Sigmoid colon (tissue), 7 donors: ENCODE data around the gene FZR1. TPM values are rescaled to one million over a fixed set of nuclear protein-coding genes. Genes with fewer than 3 reads are reported as not detected.
A peak's percentile ranks its signal among the peaks of the same experiment; 100 is the strongest.

Source experiments
- DNase-seq: peaks from one replicate; pipeline ENCODE4 v3.0.0-alpha.2; 2019
- H3K27ac ChIP-seq, 4 donors: fragments of 200-600 bp; sonication (generic); one replicate each; pipeline ENCODE4 v1.5.1; 2016 to 2019; ENCODE audit warnings: mild to moderate bottlenecking in 1 of 4
- H3K27me3 ChIP-seq, 3 donors: fragments of 200-600 bp; sonication (generic); one replicate each; pipeline ENCODE4 v1.5.1; 2019; ENCODE audit warnings: mild to moderate bottlenecking in 1 of 3
- H3K36me3 ChIP-seq, 4 donors: fragments of 200-600 bp; sonication (generic); one replicate each; pipeline ENCODE4 v1.5.1; 2016 to 2019
- H3K4me1 ChIP-seq, 4 donors: fragments of 200-600 bp; sonication (generic); one replicate each; pipeline ENCODE4 v1.5.1; 2017 to 2019
- H3K4me3 ChIP-seq, 4 donors: fragments of 200-600 bp; sonication (generic); one replicate each; pipeline ENCODE4 v1.5.1; 2017 to 2019; ENCODE audit warnings: mild to moderate bottlenecking in 2 of 4, moderate library complexity in 1 of 4
- H3K9me3 ChIP-seq, 4 donors: fragments of 200-600 bp in 3 of 4; sonication (generic) in 3 of 4; one replicate each; pipeline versions ENCODE4 v1.5.1 to v1.6.1; 2013 to 2019
- EP300 ChIP-seq, 4 donors: sonication (generic); formaldehyde crosslinking; IDR thresholded peaks; one replicate each; pipeline ENCODE4 v1.6.1; 2017; ENCODE audit warnings: antibody characterized with exemption in 4 of 4
- POLR2A ChIP-seq, 2 donors: fragments of 450-650 bp; IDR thresholded peaks; one replicate each; pipeline ENCODE4 v1.6.1; 2016; ENCODE audit warnings: antibody characterized with exemption in 2 of 2, mild to moderate bottlenecking in 2 of 2, moderate library complexity in 2 of 2
- POLR2AphosphoS5 ChIP-seq, 4 donors: sonication (generic); formaldehyde crosslinking; IDR thresholded peaks; one replicate each; pipeline ENCODE4 v1.6.1; 2017; ENCODE audit warnings: antibody characterized with exemption in 4 of 4
- WGBS, 2 donors: extraction: QIAGEN DNeasy Blood & Tissue Kit; methylation state at CpG; one replicate each; pipeline ENCODE4 v1.1.7; 2013; 5-methylcytosine and 5-hydroxymethylcytosine counted together
- intact Hi-C: fragments of 100-400 bp; cut with DNase I; formaldehyde crosslinking; loops from one replicate; pipeline ENCODE4 v1.15.1; 2023
- polyA plus RNA-seq, 3 donors: library from polyadenylated mRNA; stranded (reverse); fragments of 200-250 nt; gene quantifications; one replicate each; pipeline ENCODE4 v1.2.3, GENCODE V29; 2013
- total RNA-seq, 4 donors: library from RNA; depleted of rRNA; stranded (reverse); fragments of >200 nt; gene quantifications; one replicate each; pipeline ENCODE4 v1.1.0, GENCODE V29; 2016
- TF ChIP-seq, protein P1 (sequence below), 4 experiments: fragments of 450-650 bp in 3 of 4; fragments of 200-600 bp in 1 of 4; IDR thresholded peaks; one replicate each; pipeline ENCODE4 v1.5.1; 2016 to 2019; ENCODE audit warnings: antibody characterized with exemption in 4 of 4, mild to moderate bottlenecking in 3 of 4, moderate library complexity in 2 of 4
- donor health status: healthy with polysubstance abuse.
- donor health status: Bipolar disorder and iron deficiency.
- donor health status: healthy.

The FZR1 gene
- total and polyA plus RNA-seq, 7 donors = 11.4 to 44.6 (median 18.1) TPM

DNA sequence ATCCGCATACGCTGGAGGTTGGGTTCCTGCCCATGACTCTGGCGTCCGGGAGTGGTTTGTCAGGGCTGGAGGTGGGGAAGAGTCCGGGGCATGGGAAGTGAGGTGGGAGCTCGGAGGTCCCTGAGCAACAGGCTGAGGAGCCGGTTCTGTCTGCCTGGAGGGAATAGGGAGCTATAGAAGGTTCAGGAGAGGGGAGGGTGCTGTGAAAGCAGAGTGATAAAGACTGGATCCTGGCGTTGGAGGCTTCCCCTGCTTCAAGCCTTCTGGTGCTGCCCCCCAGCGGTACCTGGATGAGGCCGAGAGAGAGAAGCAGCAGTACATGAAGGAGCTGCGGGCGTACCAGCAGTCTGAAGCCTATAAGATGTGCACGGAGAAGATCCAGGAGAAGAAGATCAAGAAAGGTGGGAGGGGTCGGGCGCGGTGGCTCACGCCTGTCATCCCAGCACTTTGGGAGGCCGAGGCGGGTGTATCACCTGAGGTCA is 69.2 kb downstream of the FZR1 start:
- TF ChIP-seq POLR2A (IDR thresholded peaks at IDR 0.05) (no peak), EP300 (IDR thresholded peaks at IDR 0.05) (no peak), POLR2AphosphoS5 (IDR thresholded peaks at IDR 0.05) (no peak)
- TF ChIP-seq, protein P1, sequence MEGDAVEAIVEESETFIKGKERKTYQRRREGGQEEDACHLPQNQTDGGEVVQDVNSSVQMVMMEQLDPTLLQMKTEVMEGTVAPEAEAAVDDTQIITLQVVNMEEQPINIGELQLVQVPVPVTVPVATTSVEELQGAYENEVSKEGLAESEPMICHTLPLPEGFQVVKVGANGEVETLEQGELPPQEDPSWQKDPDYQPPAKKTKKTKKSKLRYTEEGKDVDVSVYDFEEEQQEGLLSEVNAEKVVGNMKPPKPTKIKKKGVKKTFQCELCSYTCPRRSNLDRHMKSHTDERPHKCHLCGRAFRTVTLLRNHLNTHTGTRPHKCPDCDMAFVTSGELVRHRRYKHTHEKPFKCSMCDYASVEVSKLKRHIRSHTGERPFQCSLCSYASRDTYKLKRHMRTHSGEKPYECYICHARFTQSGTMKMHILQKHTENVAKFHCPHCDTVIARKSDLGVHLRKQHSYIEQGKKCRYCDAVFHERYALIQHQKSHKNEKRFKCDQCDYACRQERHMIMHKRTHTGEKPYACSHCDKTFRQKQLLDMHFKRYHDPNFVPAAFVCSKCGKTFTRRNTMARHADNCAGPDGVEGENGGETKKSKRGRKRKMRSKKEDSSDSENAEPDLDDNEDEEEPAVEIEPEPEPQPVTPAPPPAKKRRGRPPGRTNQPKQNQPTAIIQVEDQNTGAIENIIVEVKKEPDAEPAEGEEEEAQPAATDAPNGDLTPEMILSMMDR (IDR thresholded peaks at IDR 0.05) = no peak
- no peak overlapping the region for H3K27ac ChIP-seq
- H3K36me3 ChIP-seq = no peaks in the 10 kb centered on the region
- DNase-seq = no peak
- H3K4me3 ChIP-seq = no peak overlapping the region
- WGBS, 2 donors = 89 to 93% methylated on average over 19 of the region's 19 CpGs
- intact Hi-C loops = loop anchor here (5.0 kb wide), 1 partner anchor 42 kb away; no protein-coding TSS in a partner anchor
- peaks cover 0 to 48% (median 39%) of the 10 kb centered on the region in 4 donors for H3K4me1 ChIP-seq
- no peaks in the 10 kb centered on the region for H3K9me3 ChIP-seq
- H3K27me3 ChIP-seq = no peaks in the 10 kb centered on the region

DNA sequence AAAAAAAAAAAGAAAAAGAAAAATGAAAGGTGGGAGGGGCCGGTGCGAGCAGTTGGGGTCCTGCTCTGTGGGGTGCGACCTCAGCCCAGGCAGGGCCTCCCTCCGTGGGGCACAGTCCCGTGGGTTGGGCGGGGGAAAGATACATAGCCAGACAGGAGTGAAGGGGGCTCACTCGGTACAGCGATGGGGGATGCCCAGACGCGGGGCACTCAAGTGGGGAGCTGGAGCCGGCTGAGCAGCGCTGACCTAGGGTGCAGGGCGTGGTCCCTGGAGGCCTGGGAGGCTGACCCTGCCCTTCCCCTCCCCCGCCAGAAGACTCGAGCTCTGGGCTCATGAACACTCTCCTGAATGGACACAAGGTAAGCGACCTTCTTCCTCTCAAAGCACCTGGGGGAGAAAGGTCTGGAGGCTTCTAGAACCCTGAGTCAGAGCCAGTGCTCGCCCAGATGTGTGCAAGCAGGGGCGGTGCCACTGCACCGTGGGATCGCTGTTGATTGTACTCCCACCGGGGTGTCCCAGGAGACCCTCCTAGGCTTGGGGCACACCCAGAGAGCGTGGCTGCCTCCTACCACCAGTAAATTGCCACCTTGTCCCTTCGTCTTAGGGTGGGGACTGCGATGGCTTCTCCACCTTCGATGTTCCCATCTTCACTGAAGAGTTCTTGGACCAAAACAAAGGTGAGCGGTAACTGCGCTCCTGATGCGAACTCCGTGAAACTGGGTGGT is 70.0 kb downstream of the FZR1 start:
- peaks cover 0 to 55% (median 41%) of the 10 kb centered on the region in 4 donors for H3K4me1 ChIP-seq
- H3K27ac ChIP-seq = peak overlapping the region; percentile 69 to 82 (median 74)
- intact Hi-C loops = loop anchor here (5.0 kb wide), 1 partner anchor 41 kb away; no protein-coding TSS in a partner anchor
- no peaks in the 10 kb centered on the region for H3K9me3 ChIP-seq
- 66 to 82% methylated on average over 29 of the region's 29 CpGs for WGBS, 2 donors
- no peak for DNase-seq
- TF ChIP-seq POLR2A (IDR thresholded peaks at IDR 0.05) (no peak), EP300 (IDR thresholded peaks at IDR 0.05) (no peak), POLR2AphosphoS5 (IDR thresholded peaks at IDR 0.05) (no peak)
- TF ChIP-seq, protein P1 (IDR thresholded peaks at IDR 0.05) = no peak
- peak overlapping the region; percentile 1 to 47 (median 36) for H3K4me3 ChIP-seq
- H3K36me3 ChIP-seq = no peaks in the 10 kb centered on the region
- no peaks in the 10 kb centered on the region for H3K27me3 ChIP-seq

DNA sequence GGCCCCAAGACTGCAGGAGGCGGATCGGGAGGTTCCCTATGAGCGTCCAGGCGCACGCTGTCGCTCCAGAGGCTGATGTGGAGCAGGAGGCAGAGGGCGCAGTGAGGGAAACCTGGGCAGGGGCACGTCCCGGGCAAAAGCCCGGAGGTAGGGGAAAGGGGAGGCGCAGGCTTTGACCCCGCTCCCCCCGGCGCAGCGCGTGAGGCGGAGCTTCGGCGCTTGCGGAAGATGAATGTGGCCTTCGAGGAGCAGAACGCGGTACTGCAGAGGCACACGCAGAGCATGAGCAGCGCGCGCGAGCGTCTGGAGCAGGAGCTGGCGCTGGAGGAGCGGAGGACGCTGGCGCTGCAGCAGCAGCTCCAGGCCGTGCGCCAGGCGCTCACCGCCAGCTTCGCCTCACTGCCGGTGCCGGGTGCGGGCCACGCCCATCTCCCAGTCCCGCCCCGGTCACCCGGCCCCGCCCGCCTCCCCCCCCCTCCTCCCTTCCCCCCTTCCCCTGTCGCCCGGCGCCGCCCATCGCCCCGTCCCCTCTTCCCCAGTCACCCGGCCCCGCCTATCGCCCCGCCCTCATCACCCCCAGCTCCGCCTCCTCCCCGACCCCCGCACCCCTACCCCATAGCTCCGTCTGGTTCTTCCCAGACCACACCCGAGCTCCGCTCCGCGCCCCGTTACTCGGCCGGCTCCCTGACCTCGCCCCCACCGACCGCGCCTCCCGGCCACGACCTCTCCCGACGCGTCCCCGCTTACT is 70.8 kb downstream of the FZR1 start:
- Histone ChIP-seq H3K4me1 (peaks cover 0 to 52% (median 40%) of the 10 kb centered on the region in 4 donors), H3K9me3 (no peaks in the 10 kb centered on the region), H3K27me3 (no peaks in the 10 kb centered on the region), H3K27ac (peak overlapping the region; percentile 69 to 82 (median 74)), H3K4me3 (peak overlapping the region; percentile 1 to 47 (median 36)), H3K36me3 (no peaks in the 10 kb centered on the region)
- TF ChIP-seq EP300 (IDR thresholded peaks at IDR 0.05) (no peak), POLR2AphosphoS5 (IDR thresholded peaks at IDR 0.05) (peak in 3 of 4 donors; percentile 27 to 34 (median 30))
- DNase-seq = peak; percentile 91
- intact Hi-C loops = loop anchor here (5.0 kb wide), 1 partner anchor 40 kb away; no protein-coding TSS in a partner anchor
- 27 to 49% methylated on average over 72 to 78 of the region's 78 CpGs for WGBS, 2 donors

DNA sequence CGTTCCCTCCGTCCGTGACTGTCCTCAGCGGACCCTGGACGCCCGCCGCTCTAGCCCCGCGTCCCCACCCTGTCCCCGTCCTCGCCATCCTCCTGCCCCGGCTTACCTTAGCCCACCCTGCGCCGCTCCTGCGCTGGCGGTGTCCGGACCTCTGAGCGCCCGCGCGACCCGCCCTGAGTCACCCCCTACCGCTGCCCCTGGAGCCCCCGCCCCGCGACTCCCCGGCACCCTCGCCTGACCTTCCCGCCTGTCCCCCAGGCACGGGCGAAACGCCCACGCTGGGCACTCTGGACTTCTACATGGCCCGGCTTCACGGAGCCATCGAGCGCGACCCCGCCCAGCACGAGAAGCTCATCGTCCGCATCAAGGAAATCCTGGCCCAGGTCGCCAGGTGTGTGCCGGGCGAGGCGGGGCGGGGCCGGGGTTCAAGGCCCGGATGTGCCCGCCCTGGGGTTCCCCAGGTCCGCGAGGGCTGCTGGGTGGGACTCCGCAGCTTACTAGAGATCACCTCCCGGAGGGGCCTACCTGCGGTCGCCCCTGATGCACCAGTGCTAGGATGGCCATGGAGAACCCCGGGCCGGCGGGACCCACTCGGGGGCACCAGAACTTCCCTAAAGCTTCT is 71.7 kb downstream of the FZR1 start:
- intact Hi-C loops = loop anchor here (5.0 kb wide), 1 partner anchor 39 kb away; no protein-coding TSS in a partner anchor
- Histone ChIP-seq H3K4me1 (peaks cover 0 to 49% (median 36%) of the 10 kb centered on the region in 4 donors), H3K4me3 (no peak overlapping the region), H3K27me3 (no peaks in the 10 kb centered on the region), H3K27ac (peak overlapping the region; percentile 69 to 82 (median 74)), H3K9me3 (no peaks in the 10 kb centered on the region), H3K36me3 (no peaks in the 10 kb centered on the region)
- 26 to 72% methylated on average over 60 of the region's 60 CpGs for WGBS, 2 donors
- no peak for DNase-seq
- TF ChIP-seq EP300 (IDR thresholded peaks at IDR 0.05) (no peak), POLR2A (IDR thresholded peaks at IDR 0.05) (no peak)

DNA sequence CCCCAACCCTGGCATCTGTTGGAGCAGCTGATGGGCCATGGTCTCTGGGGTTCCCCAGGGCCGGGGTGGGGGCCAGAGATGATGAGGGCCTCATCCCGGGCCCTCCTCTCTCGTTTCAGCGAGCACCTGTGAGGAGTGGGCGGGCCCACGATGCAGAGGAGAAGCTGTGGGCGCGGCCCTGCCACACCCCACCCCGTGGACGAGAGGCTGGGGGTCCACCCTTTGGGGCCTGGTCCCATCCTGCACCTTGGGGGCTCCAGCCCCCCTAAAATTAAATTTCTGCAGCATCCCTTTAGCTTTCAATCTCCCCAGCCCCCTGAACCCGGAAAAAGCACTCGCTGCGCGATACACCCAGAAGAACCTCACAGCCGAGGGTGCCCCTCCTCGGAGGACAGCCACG is 72.3 kb downstream of the FZR1 start:
- 33 to 74% methylated on average over 17 of the region's 17 CpGs for WGBS, 2 donors
- no peaks in the 10 kb centered on the region for H3K9me3 ChIP-seq
- no peak overlapping the region for H3K27ac ChIP-seq
- H3K4me1 ChIP-seq = peaks cover 0 to 46% (median 34%) of the 10 kb centered on the region in 4 donors
- intact Hi-C loops = loop anchor here (5.0 kb wide), 1 partner anchor 39 kb away; no protein-coding TSS in a partner anchor
- DNase-seq = no peak
- no peak for TF ChIP-seq EP300 (IDR thresholded peaks at IDR 0.05)
- TF ChIP-seq POLR2A (IDR thresholded peaks at IDR 0.05) = no peak
- TF ChIP-seq POLR2AphosphoS5 (IDR thresholded peaks at IDR 0.05) = no peak
- TF ChIP-seq, protein P1 (IDR thresholded peaks at IDR 0.05) = no peak
- no peaks in the 10 kb centered on the region for H3K36me3 ChIP-seq
- H3K27me3 ChIP-seq = no peaks in the 10 kb centered on the region
- no peak overlapping the region for H3K4me3 ChIP-seq
